Upper lobe of left lung (tissue), 6 donors: Measurements from ENCODE around the gene DLGAP1. TPM values are rescaled to one million over a fixed set of nuclear protein-coding genes. Genes with fewer than 3 reads are reported as not detected.

ENCODE experiments used
- ATAC-seq, 2 donors: fragments of 200-7000 bp; cut with Tn5 transposase; one replicate each; pipeline ENCODE4 v1.9.1; 2022; ENCODE audit warnings: mild to moderate bottlenecking in 2 of 2, moderate library complexity in 2 of 2; ENCODE audit not compliant: low FRiP score in 2 of 2
- DNase-seq, 2 donors: peaks; one replicate each; pipeline ENCODE4 v3.0.0-alpha.2; 2019 to 2020
- H3K27ac ChIP-seq, 4 donors: fragments of 200-600 bp; sonication (generic); one replicate each; pipeline ENCODE4 v1.5.1; 2016 to 2019
- H3K27me3 ChIP-seq, 4 donors: fragments of 200-600 bp; sonication (generic); one replicate each; pipeline ENCODE4 v1.5.1; 2017 to 2019
- H3K36me3 ChIP-seq, 4 donors: fragments of 200-600 bp; sonication (generic); one replicate each; pipeline ENCODE4 v1.5.1; 2016 to 2019
- H3K4me1 ChIP-seq, 4 donors: fragments of 200-600 bp; sonication (generic); one replicate each; pipeline ENCODE4 v1.5.1; 2018 to 2019
- H3K4me3 ChIP-seq, 4 donors: fragments of 200-600 bp; sonication (generic); one replicate each; pipeline ENCODE4 v1.5.1; 2017 to 2019; ENCODE audit warnings: mild to moderate bottlenecking in 2 of 4, moderate library complexity in 1 of 4
- H3K9me3 ChIP-seq, 4 donors: fragments of 200-600 bp; sonication (generic); one replicate each; pipeline ENCODE4 v1.5.1; 2018 to 2019
- EP300 ChIP-seq, 4 donors: sonication (generic); formaldehyde crosslinking; IDR thresholded peaks; one replicate each; pipeline ENCODE4 v1.5.1; 2017; ENCODE audit warnings: antibody characterized with exemption in 4 of 4, control low read depth in 2 of 4
- POLR2A ChIP-seq, 4 donors: fragments of 450-650 bp; IDR thresholded peaks; one replicate each; pipeline ENCODE4 v1.5.1; 2016 to 2017; ENCODE audit warnings: antibody characterized with exemption in 4 of 4, mild to moderate bottlenecking in 2 of 4
- POLR2AphosphoS5 ChIP-seq, 2 donors: sonication (generic); formaldehyde crosslinking; IDR thresholded peaks; one replicate each; pipeline ENCODE4 v1.5.1; 2017; ENCODE audit warnings: antibody characterized with exemption in 2 of 2
- WGBS, 2 donors: methylation state at CpG; one replicate each; pipeline ENCODE4 v1.1.5; 2017 to 2018; 5-methylcytosine and 5-hydroxymethylcytosine counted together
- total RNA-seq, 6 donors: library from RNA; depleted of rRNA in 4 of 6; stranded (reverse); fragments of >200 nt in 4 of 6; gene quantifications; one replicate each; pipeline versions ENCODE4 v1.1.0 to v1.2.1, GENCODE V29; 2016 to 2021
- TF ChIP-seq, protein P1 (sequence below), 6 experiments: fragments of 450-650 bp in 4 of 6; fragments of 200-600 bp in 2 of 6; sonication (generic) in 2 of 6; IDR thresholded peaks; one replicate each; pipeline ENCODE4 v1.5.1; 2016 to 2019; ENCODE audit warnings: antibody characterized with exemption in 6 of 6
- donor health status: DM: no; HTN: no; CAD: no; lungs with moderate emphysema.
- donor health status: DM: no; HTN: yes; CAD: no; lungs with severe emphysema.

DLGAP1 gene
- total RNA-seq, 6 donors from 2014 or later: 2.1 to 4.6 (median 3.6) TPM

DNA sequence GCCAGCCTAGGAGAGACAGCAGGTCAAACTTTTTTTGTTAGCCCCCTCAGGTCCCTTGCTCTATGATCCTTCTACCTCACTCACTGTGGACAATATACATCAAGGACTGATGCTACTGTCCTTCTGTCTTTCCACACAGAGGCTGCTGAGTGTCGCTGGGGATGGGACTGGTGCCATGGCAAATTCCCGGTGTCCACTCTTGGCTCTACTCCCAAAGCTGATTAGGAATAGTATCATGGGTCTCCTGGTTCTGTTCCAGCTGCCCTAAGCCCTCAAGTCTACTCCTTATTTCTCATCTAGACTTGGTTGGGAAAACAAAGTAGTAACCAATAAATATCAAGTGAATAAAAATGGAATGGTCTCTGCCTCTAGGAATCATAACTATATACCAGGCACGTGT is 563.9 kb downstream of the DLGAP1 start:
- no peak for ATAC-seq
- 61 to 68% methylated on average over 3 of the region's 3 CpGs for WGBS, 2 donors
- TF ChIP-seq, protein P1, sequence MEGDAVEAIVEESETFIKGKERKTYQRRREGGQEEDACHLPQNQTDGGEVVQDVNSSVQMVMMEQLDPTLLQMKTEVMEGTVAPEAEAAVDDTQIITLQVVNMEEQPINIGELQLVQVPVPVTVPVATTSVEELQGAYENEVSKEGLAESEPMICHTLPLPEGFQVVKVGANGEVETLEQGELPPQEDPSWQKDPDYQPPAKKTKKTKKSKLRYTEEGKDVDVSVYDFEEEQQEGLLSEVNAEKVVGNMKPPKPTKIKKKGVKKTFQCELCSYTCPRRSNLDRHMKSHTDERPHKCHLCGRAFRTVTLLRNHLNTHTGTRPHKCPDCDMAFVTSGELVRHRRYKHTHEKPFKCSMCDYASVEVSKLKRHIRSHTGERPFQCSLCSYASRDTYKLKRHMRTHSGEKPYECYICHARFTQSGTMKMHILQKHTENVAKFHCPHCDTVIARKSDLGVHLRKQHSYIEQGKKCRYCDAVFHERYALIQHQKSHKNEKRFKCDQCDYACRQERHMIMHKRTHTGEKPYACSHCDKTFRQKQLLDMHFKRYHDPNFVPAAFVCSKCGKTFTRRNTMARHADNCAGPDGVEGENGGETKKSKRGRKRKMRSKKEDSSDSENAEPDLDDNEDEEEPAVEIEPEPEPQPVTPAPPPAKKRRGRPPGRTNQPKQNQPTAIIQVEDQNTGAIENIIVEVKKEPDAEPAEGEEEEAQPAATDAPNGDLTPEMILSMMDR (IDR thresholded peaks at IDR 0.05): no peak
- TF ChIP-seq POLR2AphosphoS5 (IDR thresholded peaks at IDR 0.05) (no peak), EP300 (IDR thresholded peaks at IDR 0.05) (no peak), POLR2A (IDR thresholded peaks at IDR 0.05) (no peak)

DNA sequence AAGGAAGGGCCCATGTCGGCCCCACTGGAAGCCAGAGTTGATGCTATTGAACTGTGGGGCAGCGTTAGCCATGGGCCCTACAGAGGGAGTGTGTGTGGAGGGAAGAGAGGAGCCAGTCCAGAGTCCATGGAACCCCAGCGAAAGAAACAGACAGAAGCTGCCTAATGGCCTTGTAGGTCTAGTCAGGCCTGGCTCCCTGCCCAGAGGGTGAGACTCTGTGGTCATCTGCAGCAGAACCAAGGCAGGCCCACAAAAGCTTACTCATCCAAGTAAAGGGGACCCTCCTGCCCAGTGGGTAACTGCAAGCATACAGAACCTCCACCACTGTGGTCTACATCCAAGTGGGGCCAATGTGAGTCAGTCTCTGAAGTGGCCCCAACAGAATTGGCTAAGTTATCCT is 565.3 kb downstream of the DLGAP1 start:
- TF ChIP-seq, protein P1 (IDR thresholded peaks at IDR 0.05): no peak
- TF ChIP-seq POLR2AphosphoS5 (IDR thresholded peaks at IDR 0.05): no peak
- TF ChIP-seq EP300 (IDR thresholded peaks at IDR 0.05): no peak
- TF ChIP-seq POLR2A (IDR thresholded peaks at IDR 0.05): no peak
- ATAC-seq (no peak), DNase-seq (no peak)
- no peaks in the 10 kb centered on the region for H3K27me3 ChIP-seq
- 98 to 100% methylated on average over 3 of the region's 3 CpGs for WGBS, 2 donors
- H3K4me1 ChIP-seq: peaks cover 4 to 10% (median 5%) of the 10 kb centered on the region in 4 donors
- H3K9me3 ChIP-seq: no peaks in the 10 kb centered on the region
- H3K4me3 ChIP-seq: no peak overlapping the region
- no peaks in the 10 kb centered on the region for H3K36me3 ChIP-seq
- no peak overlapping the region for H3K27ac ChIP-seq

More for the DNA sequence above, 563.9 kb downstream of the DLGAP1 start:
- no peaks in the 10 kb centered on the region for H3K9me3 ChIP-seq
- no peak for DNase-seq
- peaks cover 0 to 10% (median 5%) of the 10 kb centered on the region in 4 donors for H3K4me1 ChIP-seq
- no peaks in the 10 kb centered on the region for H3K27me3 ChIP-seq
- H3K36me3 ChIP-seq: no peaks in the 10 kb centered on the region
- no peak overlapping the region for H3K4me3 ChIP-seq
- H3K27ac ChIP-seq: no peak overlapping the region

DNA sequence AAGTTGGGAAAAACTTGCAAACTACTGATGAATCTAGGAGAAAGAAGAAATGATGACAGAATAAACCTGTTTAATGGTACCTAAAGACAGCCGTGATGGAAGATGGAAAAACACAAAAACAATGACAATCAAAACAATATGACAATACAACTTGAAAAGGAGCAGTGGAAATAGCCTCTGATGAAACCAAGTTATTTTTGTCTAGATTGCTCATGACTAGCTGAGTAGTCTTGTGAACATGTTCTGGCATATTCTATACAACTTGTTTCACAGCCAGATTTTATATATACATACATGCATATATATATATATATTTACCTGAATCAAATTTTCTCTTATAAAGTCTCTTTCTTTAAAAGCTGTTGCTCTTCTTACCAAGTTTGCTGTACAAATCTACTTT is 566.0 kb downstream of the DLGAP1 start:
- Histone ChIP-seq H3K36me3 (no peaks in the 10 kb centered on the region), H3K4me3 (no peak overlapping the region), H3K4me1 (peaks cover 4 to 10% (median 5%) of the 10 kb centered on the region in 4 donors), H3K27me3 (no peaks in the 10 kb centered on the region), H3K9me3 (no peaks in the 10 kb centered on the region), H3K27ac (no peak overlapping the region)
- TF ChIP-seq, protein P1 (IDR thresholded peaks at IDR 0.05): no peak
- no peak for TF ChIP-seq POLR2A (IDR thresholded peaks at IDR 0.05)
- TF ChIP-seq EP300 (IDR thresholded peaks at IDR 0.05): no peak
- no peak for TF ChIP-seq POLR2AphosphoS5 (IDR thresholded peaks at IDR 0.05)
- 76 to 84% methylated on average over 1 of the region's 1 CpG for WGBS, 2 donors
- no peak for ATAC-seq
- DNase-seq: no peak

DNA sequence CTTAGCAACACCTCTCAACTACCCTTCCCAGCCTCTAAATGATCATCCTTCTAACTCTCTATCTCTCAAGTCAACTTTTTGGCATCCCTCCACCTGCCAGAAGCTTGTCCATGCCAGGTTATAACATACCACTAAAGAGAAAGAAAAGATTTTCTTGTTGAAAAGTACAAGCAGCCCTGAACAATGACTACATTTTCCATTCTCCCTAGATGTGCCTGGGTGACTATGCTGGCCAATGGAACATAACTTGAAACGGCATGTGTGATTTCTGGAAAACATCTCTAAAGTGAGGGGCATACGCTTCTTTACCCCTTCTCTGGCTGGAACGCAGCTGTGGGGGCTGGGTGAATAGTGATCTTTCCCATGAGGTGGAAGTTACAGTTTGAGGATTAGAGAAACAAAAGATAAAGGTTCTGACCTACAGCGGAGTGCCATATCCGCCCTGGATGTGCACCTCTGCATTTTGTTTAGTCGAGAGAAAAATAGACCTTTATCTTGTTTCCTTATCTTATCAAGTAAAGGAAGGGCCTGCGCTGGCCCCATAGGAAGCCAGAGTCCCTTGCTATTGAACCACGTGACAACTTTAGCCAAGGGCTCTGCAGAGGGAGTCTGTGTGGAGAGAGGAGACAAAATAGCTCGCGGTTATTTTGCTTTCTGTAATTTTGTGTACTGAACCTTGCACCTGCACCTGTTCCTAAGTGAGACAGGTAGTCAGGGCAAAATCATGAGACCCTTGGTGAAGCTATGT is 568.4 kb downstream of the DLGAP1 start:
- Histone ChIP-seq H3K4me1 (peaks cover 4 to 10% (median 5%) of the 10 kb centered on the region in 4 donors), H3K27ac (no peak overlapping the region), H3K36me3 (no peaks in the 10 kb centered on the region), H3K9me3 (no peaks in the 10 kb centered on the region), H3K4me3 (no peak overlapping the region), H3K27me3 (no peaks in the 10 kb centered on the region)
- DNase-seq: no peak
- TF ChIP-seq POLR2AphosphoS5 (IDR thresholded peaks at IDR 0.05) (peak in 1 of 2 donors; percentile 7), EP300 (IDR thresholded peaks at IDR 0.05) (no peak)
- TF ChIP-seq, protein P1 (IDR thresholded peaks at IDR 0.05): no peak
- WGBS, 2 donors: 12 to 15% methylated on average over 10 of the region's 10 CpGs
- ATAC-seq: no peak
